Kidney (tissue), 14 donors: ENCODE results near the gene SMYD3. TPM values are rescaled to one million over a fixed set of nuclear protein-coding genes. Genes with fewer than 3 reads are reported as not detected.

Experiments used
- DNase-seq, 5 donors: peaks; one replicate each; pipeline ENCODE4 v3.0.0-alpha.2; 2013 to 2020
- FAIRE-seq: peaks from 2 replicates; lab custom pipeline; 2012; peaks lifted over from hg19 to GRCh38; lab: Jason Lieb, UNC
- H3K27ac ChIP-seq, 2 donors: one replicate each; pipeline ENCODE4 v1.7.0; 2013; ENCODE audit warnings: low read depth in 2 of 2, low read length in 2 of 2, inconsistent platforms in 1 of 2
- H3K27me3 ChIP-seq: one replicate; pipeline ENCODE4 v1.7.1; 2013; ENCODE audit warnings: low read length, inconsistent platforms; ENCODE audit not compliant: control insufficient read depth, insufficient read depth
- H3K36me3 ChIP-seq, 3 donors: one replicate each; pipeline versions ENCODE4 v1.7.0 to v1.7.1; 2013; ENCODE audit warnings: low read length in 3 of 3, control low read depth in 1 of 3, inconsistent platforms in 1 of 3; ENCODE audit not compliant: insufficient read depth in 3 of 3, control insufficient read depth in 2 of 3
- H3K4me1 ChIP-seq, 3 donors: one replicate each; pipeline versions ENCODE4 v1.7.0 to v1.7.1; 2013; ENCODE audit warnings: low read length in 3 of 3, inconsistent platforms in 1 of 3, low read depth in 1 of 3; ENCODE audit not compliant: control insufficient read depth in 2 of 3, insufficient read depth in 2 of 3
- H3K4me3 ChIP-seq, 3 donors: one replicate each; pipeline versions ENCODE4 v1.7.0 to v1.8.1; 2013; ENCODE audit warnings: low read length in 3 of 3, control low read depth in 1 of 3, inconsistent platforms in 1 of 3
- H3K9ac ChIP-seq, 3 donors: one replicate each; pipeline versions ENCODE4 v1.7.0 to v1.7.1; 2013; ENCODE audit warnings: low read length in 3 of 3, control low read depth in 1 of 3, inconsistent platforms in 1 of 3
- H3K9me3 ChIP-seq, 3 donors: one replicate each; pipeline versions ENCODE4 v1.7.0 to v1.7.1; 2013; ENCODE audit warnings: low read length in 3 of 3, control low read depth in 1 of 3, inconsistent platforms in 1 of 3; ENCODE audit not compliant: control insufficient read depth in 2 of 3, insufficient read depth in 1 of 3
- intact Hi-C: fragments of 100-400 bp; cut with DNase I; formaldehyde crosslinking; loops from one replicate; pipeline ENCODE4 v1.11.1; 2022
- polyA plus RNA-seq: library from polyadenylated mRNA; stranded (reverse); fragments of 350-450 nt; fragmentation: Illumina TruSeq; extraction: RNeasy Lipid Tissue Mini Kit (QIAGEN cat#74804); gene quantifications from one replicate; pipeline ENCODE4 v1.2.3, GENCODE V29; 2014; ENCODE audit warnings: low read depth, low replicate concordance; ENCODE audit not compliant: insufficient read depth
- total RNA-seq: library from RNA; stranded (reverse); fragmentation: NEBNext Ultra II Directional; extraction: Animal tissue kit (Norgen Biotek cat#: 25700); gene quantifications from one replicate; pipeline ENCODE4 v1.2.1, GENCODE V29; 2021
- TF ChIP-seq, protein P1 (sequence below): IDR thresholded peaks from 3 replicates; pipeline ENCODE4 v1.5.1; 2012; ENCODE audit warnings: mild to moderate bottlenecking, moderate library complexity, borderline replicate concordance; ENCODE audit not compliant: insufficient read depth; ENCODE audit errors: extremely low read depth
- donor health status: control.
- donor health status: control.
- donor health status: control.
- donor health status: control.
- donor health status: control.
- donor health status: DM: yes; HTN: yes; CAD: no.
- donor health status: Normal renal cell carcinoma (clear cell type).

The SMYD3 gene
- total and polyA plus RNA-seq, 2 donors from 2014 or later, result 23.3 to 23.9 TPM

DNA sequence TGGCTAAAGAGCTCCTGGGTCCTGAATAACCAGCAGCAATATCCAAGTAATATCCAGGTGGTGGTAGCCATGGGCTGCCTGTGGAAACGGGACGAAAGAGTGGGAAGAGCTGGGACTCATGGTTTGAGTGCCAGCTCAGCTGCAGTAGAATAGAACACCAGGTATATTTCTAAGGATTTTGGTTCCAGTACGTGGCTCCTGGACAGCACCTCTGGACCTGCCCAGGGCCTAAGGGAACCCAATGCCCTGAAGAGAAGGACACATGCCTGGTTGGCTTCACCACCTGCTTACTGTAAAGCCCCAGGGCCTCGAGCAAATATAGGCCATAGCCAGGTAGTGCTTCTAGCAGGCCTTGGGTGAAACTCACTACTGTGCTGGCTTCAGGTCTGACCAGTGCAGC is 785.6 kb downstream of the SMYD3 start:
- Histone ChIP-seq H3K4me3 (no peak overlapping the region), H3K27me3 (no peaks in the 10 kb centered on the region), H3K4me1 (no peaks in the 10 kb centered on the region), H3K36me3 (no peaks in the 10 kb centered on the region), H3K9ac (no peak overlapping the region), H3K9me3 (no peaks in the 10 kb centered on the region), H3K27ac (no peak overlapping the region)
- TF ChIP-seq, protein P1, sequence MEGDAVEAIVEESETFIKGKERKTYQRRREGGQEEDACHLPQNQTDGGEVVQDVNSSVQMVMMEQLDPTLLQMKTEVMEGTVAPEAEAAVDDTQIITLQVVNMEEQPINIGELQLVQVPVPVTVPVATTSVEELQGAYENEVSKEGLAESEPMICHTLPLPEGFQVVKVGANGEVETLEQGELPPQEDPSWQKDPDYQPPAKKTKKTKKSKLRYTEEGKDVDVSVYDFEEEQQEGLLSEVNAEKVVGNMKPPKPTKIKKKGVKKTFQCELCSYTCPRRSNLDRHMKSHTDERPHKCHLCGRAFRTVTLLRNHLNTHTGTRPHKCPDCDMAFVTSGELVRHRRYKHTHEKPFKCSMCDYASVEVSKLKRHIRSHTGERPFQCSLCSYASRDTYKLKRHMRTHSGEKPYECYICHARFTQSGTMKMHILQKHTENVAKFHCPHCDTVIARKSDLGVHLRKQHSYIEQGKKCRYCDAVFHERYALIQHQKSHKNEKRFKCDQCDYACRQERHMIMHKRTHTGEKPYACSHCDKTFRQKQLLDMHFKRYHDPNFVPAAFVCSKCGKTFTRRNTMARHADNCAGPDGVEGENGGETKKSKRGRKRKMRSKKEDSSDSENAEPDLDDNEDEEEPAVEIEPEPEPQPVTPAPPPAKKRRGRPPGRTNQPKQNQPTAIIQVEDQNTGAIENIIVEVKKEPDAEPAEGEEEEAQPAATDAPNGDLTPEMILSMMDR, result no peak
- FAIRE-seq (no peak), DNase-seq (no peak)
- intact Hi-C loops, result no loop called here

DNA sequence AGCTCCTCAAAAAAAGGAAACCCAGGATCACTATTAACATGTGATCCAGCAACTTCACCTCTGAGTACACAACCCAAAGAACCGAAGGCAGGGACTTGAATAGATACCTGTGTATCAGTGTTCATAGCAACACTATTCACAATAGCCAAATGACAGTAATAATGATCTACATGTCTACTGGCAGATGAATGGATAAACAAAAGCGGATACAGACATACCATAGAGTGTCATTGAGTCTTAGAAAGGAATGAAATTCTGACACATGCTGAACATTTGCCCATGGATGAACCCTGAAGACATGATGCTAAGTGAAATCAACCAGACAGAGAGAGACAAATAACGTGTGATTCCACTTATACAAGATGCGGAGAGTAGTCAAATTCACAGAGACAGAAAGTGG is 788.1 kb downstream of the SMYD3 start:
- Histone ChIP-seq H3K4me1 (no peaks in the 10 kb centered on the region), H3K9me3 (no peaks in the 10 kb centered on the region), H3K4me3 (no peak overlapping the region), H3K27ac (no peak overlapping the region), H3K36me3 (no peaks in the 10 kb centered on the region), H3K9ac (no peak overlapping the region), H3K27me3 (no peaks in the 10 kb centered on the region)
- no peak for FAIRE-seq
- DNase-seq, result no peak
- TF ChIP-seq, protein P1, result no peak
- intact Hi-C loops, result no loop called here

DNA sequence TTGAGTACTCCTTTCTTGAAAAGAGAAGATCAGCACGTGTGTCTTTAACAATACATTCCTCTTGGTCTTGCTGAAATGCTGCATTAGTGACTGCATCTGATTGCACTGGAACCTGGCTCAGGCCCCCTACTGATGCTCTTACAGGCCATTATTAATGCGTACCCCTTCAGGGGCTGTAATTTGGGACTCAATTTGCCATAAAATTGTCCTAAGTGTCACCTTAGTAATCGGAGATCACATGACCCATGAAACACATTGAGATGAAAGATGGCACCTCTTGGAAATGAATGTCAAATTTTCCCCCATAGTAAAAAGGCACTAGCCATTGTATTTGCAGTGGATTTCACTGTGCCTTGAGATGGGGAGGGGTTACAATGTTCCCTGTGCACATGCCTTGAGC is 789.0 kb downstream of the SMYD3 start:
- Histone ChIP-seq H3K27me3 (no peaks in the 10 kb centered on the region), H3K9me3 (no peaks in the 10 kb centered on the region), H3K36me3 (no peaks in the 10 kb centered on the region), H3K9ac (no peak overlapping the region), H3K4me1 (no peaks in the 10 kb centered on the region), H3K4me3 (no peak overlapping the region), H3K27ac (no peak overlapping the region)
- intact Hi-C loops, result no loop called here
- TF ChIP-seq, protein P1, result no peak
- FAIRE-seq (no peak), DNase-seq (no peak)

GRCh38 chr1:245717611-245718010 is 789.5 kb downstream of the SMYD3 start:
- H3K4me1 ChIP-seq, result no peaks in the 10 kb centered on the region
- H3K9me3 ChIP-seq, result no peaks in the 10 kb centered on the region
- H3K4me3 ChIP-seq, result no peak overlapping the region
- no peak for FAIRE-seq
- DNase-seq, result no peak
- H3K36me3 ChIP-seq, result no peaks in the 10 kb centered on the region
- H3K27ac ChIP-seq, result no peak overlapping the region
- H3K9ac ChIP-seq, result no peak overlapping the region
- intact Hi-C loops, result no loop called here
- H3K27me3 ChIP-seq, result no peaks in the 10 kb centered on the region
- TF ChIP-seq, protein P1, result no peak
